Hematopoietic multipotent progenitor cell treated with erythropoietin and hydrocortisone succinate and interleukin-3 and kit ligand, for 15 days (in vitro differentiated cells): ENCODE results near the gene OTUD1.

ENCODE experiments used
- DNase-seq: peaks from one replicate; pipeline ENCODE4 v3.0.0-alpha.2; 2015; ENCODE audit warnings: low spot score

OTUD1 gene

DNA sequence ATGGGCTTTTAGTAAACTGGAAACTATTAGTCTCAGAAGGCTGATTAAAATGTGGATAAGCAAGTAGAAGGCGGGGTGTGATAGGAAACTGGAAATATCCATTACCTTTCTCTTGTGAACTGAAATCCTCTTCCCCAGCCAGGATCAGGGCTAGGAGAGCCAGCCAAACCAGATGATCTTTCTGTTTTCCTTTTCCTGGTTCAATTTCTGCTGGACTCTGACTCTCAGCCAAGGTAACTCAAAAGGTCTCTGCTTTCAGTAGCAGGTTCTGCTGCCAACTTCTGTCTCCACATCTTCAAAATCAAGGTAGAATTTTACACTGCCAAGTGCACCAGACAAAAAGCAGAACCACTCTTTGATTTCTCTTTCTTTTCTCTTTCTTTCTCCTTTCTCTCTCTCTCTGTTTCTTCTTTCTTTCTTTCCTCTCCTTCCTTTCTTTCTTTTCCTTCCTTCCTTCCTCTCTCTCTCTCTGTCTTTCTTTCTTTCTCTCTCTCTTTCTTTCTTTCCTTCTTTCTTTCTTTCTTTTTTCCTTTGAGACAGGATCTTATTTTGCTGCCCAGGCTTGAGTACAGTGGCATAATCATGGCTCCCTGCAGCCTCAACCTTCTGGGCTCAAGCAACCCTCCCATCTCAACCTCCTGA lies 30.8 kb downstream of the OTUD1 start:
- no peak for DNase-seq

DNA sequence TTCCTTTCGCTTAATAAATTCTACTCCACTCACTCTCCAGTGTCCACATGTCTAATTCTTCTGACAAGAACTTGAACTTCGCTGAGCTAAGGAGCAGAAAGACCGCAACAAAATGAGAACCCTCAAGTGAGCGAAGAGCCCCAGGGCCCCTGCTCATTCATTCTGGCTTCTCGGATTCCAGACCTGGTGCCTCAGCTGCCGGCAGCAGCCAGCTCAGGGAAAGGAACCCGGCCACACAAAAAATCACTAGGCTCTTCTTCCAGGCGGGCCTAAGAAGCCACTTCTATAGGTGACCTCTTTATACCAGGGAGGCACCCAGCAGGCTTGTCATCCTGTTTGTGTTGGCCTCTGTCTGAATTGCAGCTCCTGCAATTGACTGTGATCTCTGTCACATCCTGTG lies 33.3 kb downstream of the OTUD1 start:
- DNase-seq = no peak

DNA sequence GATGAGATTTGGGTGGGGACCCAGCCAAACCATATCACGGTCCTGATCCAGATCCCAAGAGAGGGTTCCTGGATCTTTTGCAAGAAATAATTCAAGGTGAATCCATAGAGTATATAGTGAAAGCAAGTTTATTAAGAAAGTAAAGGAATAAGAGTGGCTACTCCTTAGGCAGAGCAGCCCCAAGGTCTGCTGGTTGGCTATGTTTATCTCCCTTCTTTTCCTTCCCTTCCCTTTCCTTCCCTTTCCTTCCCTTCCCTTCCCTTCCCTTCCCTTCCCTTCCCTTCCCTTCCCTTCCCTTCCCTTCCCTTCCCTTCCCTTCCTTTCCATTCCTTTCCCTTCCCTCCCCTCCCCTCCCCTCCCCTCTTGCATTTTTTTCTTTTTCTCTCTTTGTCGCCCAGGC lies 35.2 kb downstream of the OTUD1 start:
- DNase-seq = no peak

GRCh38 chr10:23474626-23475025 lies 35.8 kb downstream of the OTUD1 start:
- no peak for DNase-seq

DNA sequence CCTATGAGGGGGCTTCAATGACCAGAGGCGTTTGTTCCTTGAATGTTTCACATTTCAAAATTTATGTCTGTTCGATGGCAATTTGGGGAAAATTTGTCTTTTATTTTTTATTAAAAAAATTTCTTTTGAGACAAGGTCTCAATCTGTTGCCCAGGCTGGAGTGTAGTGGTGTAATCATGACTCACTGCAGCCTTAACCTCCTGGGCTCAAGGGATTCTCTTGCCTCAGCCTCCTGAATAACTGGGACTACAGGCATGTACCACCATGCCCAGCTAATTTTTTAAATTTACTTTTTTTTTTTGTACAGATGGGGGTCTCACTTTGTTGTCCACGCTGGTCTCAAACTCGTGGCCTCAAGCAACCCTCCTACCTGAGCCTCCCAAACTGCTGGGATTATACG lies 39.7 kb downstream of the OTUD1 start:
- no peak for DNase-seq

DNA sequence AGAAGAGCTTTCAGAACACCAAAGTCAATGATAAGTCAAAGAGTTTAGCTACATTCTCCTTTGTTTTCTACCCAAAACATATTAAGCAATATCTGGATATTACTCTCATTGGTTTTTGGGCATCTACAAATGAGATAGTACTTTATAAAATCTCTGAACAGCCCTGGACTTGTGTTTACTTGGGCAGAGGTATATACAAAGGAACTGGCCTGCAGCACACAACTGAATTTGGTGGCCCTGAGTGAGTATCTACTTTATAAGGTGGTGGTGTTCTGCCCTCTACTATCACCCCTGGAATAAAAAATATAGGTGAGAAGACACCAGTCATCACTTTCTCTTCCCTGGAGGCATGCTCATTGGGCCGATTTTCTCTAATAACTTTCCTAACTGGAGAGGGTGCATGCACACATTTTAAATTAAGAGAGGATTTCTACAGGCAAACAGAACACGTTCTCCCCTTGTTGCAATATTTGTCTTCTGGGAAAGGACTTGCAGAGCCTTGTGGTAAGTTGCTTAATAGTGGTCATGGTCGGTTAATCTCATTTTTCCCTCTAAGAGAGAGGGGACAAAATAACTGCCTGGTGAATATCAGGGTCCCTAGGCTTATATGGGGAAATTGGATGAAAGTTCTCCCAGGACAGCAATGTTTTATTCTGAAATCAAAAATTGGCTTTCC lies 41.1 kb downstream of the OTUD1 start:
- DNase-seq = no peak

DNA sequence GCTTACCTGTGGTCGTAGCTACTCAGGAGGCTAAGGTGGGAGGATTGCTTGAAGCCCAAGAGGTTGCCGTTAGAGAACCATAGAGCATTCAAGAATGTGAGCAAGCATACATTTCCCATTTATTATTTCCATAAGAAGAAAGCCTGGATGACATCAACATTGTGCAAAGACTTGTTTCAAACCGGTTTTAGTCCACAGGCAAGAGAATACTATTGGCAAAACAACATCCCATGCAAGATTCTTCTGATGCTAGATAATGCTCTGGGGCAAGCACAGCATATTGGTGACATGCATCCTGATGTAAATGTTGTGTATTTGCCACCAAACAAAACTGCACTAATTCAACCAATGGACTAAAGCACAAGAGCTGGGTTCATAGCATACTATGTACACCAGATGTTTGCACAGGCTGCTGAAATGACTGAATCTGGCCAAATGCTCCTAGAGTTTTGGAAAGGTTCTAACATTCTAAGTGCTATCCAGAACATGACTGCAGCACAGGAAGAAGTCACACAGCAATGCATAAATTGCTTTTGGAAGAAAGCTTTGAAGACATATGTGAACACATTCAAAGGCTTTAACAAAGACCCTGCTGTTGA lies 42.6 kb downstream of the OTUD1 start:
- DNase-seq = no peak

GRCh38 chr10:23490115-23490514 lies 51.2 kb downstream of the OTUD1 start:
- DNase-seq = no peak
